HEK293 (cell line): ENCODE measurements around the gene FZD1.

Experiments used
- CTCF ChIA-PET: fragments of 350-600 bp; formaldehyde crosslinking; extraction: SDS; loops from one replicate; lab custom pipeline; 2021; ENCODE audit warnings: antibody characterized with exemption; lab: Yijun Ruan, JAX
- POLR2A ChIA-PET: fragments of 300-600 bp; formaldehyde crosslinking; extraction: SDS; loops from one replicate; lab custom pipeline; 2020; ENCODE audit warnings: antibody characterized with exemption, inconsistent platforms; lab: Yijun Ruan, JAX
- H3K27ac ChIP-seq: fragments of 200-500 bp; sonication (Bioruptor generic); 2 replicates; pipeline ENCODE4 v1.5.1; 2014; ENCODE audit warnings: low read depth, low read length, control low read depth, inconsistent platforms; ENCODE audit errors: extremely low read depth
- H3K36me3 ChIP-seq, 2 experiments: fragments of 200-500 bp in 1 of 2; sonication (Bioruptor generic) in 1 of 2; 1 replicate in 1 of 2; 2 replicates in 1 of 2; pipeline ENCODE4 v1.5.1; 2014 to 2017; ENCODE audit warnings: inconsistent platforms in 2 of 2, low read length in 2 of 2; ENCODE audit not compliant: control insufficient read depth in 2 of 2, insufficient read depth in 1 of 2
- H3K4me1 ChIP-seq: fragments of 200-500 bp; sonication (Bioruptor generic); 2 replicates; pipeline ENCODE4 v1.5.1; 2014; ENCODE audit warnings: mild to moderate bottlenecking, low read length, inconsistent platforms; ENCODE audit not compliant: control insufficient read depth, insufficient read depth
- H3K4me3 ChIP-seq: 2 replicates; pipeline ENCODE4 v1.5.1; 2011; ENCODE audit warnings: low read depth, mild to moderate bottlenecking, control low read depth, low read length, moderate library complexity
- H3K9me3 ChIP-seq: fragments of 200-500 bp; sonication (Bioruptor generic); 2 replicates; pipeline ENCODE4 v1.5.1; 2014; ENCODE audit warnings: low read depth, low read length, inconsistent platforms; ENCODE audit not compliant: control insufficient read depth, insufficient read depth
- BCL11A ChIP-seq: fragments of 450-650 bp; formaldehyde crosslinking; IDR thresholded peaks from 2 replicates; pipeline ENCODE4 v1.5.1; 2016; ENCODE audit warnings: low read depth, missing biosample characterization, missing genetic modification characterization
- KLF8 ChIP-seq: fragments of 450-650 bp; formaldehyde crosslinking; IDR thresholded peaks from 2 replicates; pipeline ENCODE4 v1.5.1; 2016; ENCODE audit warnings: missing biosample characterization, missing genetic modification characterization
- MYNN ChIP-seq: fragments of 450-650 bp; formaldehyde crosslinking; IDR thresholded peaks from 2 replicates; pipeline ENCODE4 v1.5.1; 2016; ENCODE audit warnings: missing biosample characterization, missing genetic modification characterization, borderline replicate concordance
- PRDM2 ChIP-seq: fragments of 450-650 bp; formaldehyde crosslinking; IDR thresholded peaks from 2 replicates; pipeline ENCODE4 v1.5.1; 2016; ENCODE audit warnings: missing biosample characterization, missing genetic modification characterization, borderline replicate concordance
- ZBTB26 ChIP-seq: fragments of 450-650 bp; formaldehyde crosslinking; optimal IDR thresholded peaks from 2 replicates; pipeline ENCODE3; 2016; ENCODE audit warnings: missing biosample characterization, mild to moderate bottlenecking, missing genetic modification characterization
- ZNF248 ChIP-seq: fragments of 450-650 bp; formaldehyde crosslinking; IDR thresholded peaks from 2 replicates; pipeline ENCODE4 v1.5.1; 2017; ENCODE audit warnings: missing biosample characterization, missing genetic modification characterization
- ZNF560 ChIP-seq: fragments of 450-650 bp; formaldehyde crosslinking; IDR thresholded peaks from 2 replicates; pipeline ENCODE4 v1.5.1; 2017; ENCODE audit warnings: missing biosample characterization, missing genetic modification characterization, borderline replicate concordance
- ZNF677 ChIP-seq: fragments of 450-650 bp; IDR thresholded peaks from 2 replicates; pipeline ENCODE4 v1.5.0; 2018; ENCODE audit warnings: missing biosample characterization, mild to moderate bottlenecking, missing genetic modification characterization, moderate library complexity
- ZNF692 ChIP-seq: fragments of 450-650 bp; formaldehyde crosslinking; IDR thresholded peaks from 2 replicates; pipeline ENCODE4 v1.5.1; 2016; ENCODE audit warnings: missing biosample characterization, missing genetic modification characterization
- ZNF768 ChIP-seq: fragments of 450-650 bp; formaldehyde crosslinking; IDR thresholded peaks from 2 replicates; pipeline ENCODE4 v1.5.1; 2018; ENCODE audit warnings: missing biosample characterization, mild to moderate bottlenecking, missing genetic modification characterization
- ZSCAN4 ChIP-seq: fragments of 450-650 bp; formaldehyde crosslinking; IDR thresholded peaks from 2 replicates; pipeline ENCODE4 v1.5.1; 2017; ENCODE audit warnings: missing biosample characterization, missing genetic modification characterization

The FZD1 gene

GRCh38 chr7:91264046-91264923 is at the start of gene FZD1 (continued):
- TF ChIP-seq ZSCAN4 (tag by site-specific recombination): no peak
- TF ChIP-seq, all 188 proteins: peak for 82

- ChIA-PET CTCF (no interaction called here), POLR2A (no interaction called here)
- no peaks in the 10 kb centered on the region for H3K36me3 ChIP-seq
Observed at GRCh38 chr7:91226411-91226810, 37.8 kb upstream of the FZD1 start.

GRCh38 chr7:91228327-91228726 is 35.9 kb upstream of the FZD1 start:
- no peaks in the 10 kb centered on the region for H3K36me3 ChIP-seq
- TF ChIP-seq BCL11A: no peak
- TF ChIP-seq ZNF692 (tag by site-specific recombination): no peak
- TF ChIP-seq KLF8 (tag by site-specific recombination): no peak
- TF ChIP-seq MYNN (tag by site-specific recombination): no peak
- no peak for TF ChIP-seq ZNF560 (tag by site-specific recombination)
- no peak for TF ChIP-seq PRDM2
- no peak for TF ChIP-seq ZNF248
- TF ChIP-seq ZBTB26 (tag by site-specific recombination): no peak
- no peak for TF ChIP-seq ZNF768 (tag by site-specific recombination)
- TF ChIP-seq ZSCAN4 (tag by site-specific recombination): no peak
- ChIA-PET POLR2A (no interaction called here), CTCF (interaction anchor here (1.0 to 1.3 kb wide), 2 partner anchors 12 to 15 kb away, joined by 3 read pairs; no protein-coding TSS in a partner anchor)
- no peaks in the 10 kb centered on the region for H3K4me1 ChIP-seq
- H3K9me3 ChIP-seq: no peaks in the 10 kb centered on the region
- H3K4me3 ChIP-seq: no peak overlapping the region
- H3K27ac ChIP-seq: no peak overlapping the region

More at GRCh38 chr7:91226411-91226810, 37.8 kb upstream of the FZD1 start:
- Histone ChIP-seq H3K4me1 (no peaks in the 10 kb centered on the region), H3K4me3 (no peak overlapping the region), H3K9me3 (no peaks in the 10 kb centered on the region), H3K27ac (no peak overlapping the region)
- no peak for TF ChIP-seq ZNF677 (tag by site-specific recombination)
